Breast epithelium (tissue), 3 donors: ENCODE measurements around the gene GRIK4.

Source experiments
- POLR2AphosphoS5 ChIP-seq, 3 donors: sonication (generic); formaldehyde crosslinking; IDR thresholded peaks; one replicate each; pipeline ENCODE4 v1.6.1; 2017; ENCODE audit warnings: antibody characterized with exemption in 3 of 3
- TF ChIP-seq, protein P1 (sequence below), 3 donors: fragments of 450-650 bp; IDR thresholded peaks; one replicate each; pipeline ENCODE4 v1.5.1; 2016 to 2017; ENCODE audit warnings: antibody characterized with exemption in 3 of 3, mild to moderate bottlenecking in 3 of 3, moderate library complexity in 3 of 3

DNA sequence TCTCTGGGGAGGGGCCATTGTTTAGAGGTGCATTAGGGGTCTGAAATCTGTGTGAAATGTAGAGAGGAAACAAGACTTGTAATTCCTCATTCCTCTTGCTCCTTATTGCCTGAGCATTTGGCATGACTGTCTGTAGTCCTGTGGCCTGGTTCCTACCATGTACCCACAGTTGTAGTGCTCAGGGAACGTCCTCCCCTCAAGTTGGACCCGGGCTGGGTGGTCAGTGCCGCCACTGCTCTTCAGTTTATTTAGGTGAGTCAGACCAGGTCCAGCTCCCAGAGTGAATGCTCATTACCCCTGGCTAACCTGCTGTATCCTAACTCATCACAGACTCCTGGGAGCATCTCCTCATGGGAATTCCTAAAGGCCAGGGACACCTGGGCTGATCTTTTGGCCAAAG lies 139.8 kb downstream of the GRIK4 start:
- TF ChIP-seq POLR2AphosphoS5 (IDR thresholded peaks at IDR 0.05): no peak
- TF ChIP-seq, protein P1, sequence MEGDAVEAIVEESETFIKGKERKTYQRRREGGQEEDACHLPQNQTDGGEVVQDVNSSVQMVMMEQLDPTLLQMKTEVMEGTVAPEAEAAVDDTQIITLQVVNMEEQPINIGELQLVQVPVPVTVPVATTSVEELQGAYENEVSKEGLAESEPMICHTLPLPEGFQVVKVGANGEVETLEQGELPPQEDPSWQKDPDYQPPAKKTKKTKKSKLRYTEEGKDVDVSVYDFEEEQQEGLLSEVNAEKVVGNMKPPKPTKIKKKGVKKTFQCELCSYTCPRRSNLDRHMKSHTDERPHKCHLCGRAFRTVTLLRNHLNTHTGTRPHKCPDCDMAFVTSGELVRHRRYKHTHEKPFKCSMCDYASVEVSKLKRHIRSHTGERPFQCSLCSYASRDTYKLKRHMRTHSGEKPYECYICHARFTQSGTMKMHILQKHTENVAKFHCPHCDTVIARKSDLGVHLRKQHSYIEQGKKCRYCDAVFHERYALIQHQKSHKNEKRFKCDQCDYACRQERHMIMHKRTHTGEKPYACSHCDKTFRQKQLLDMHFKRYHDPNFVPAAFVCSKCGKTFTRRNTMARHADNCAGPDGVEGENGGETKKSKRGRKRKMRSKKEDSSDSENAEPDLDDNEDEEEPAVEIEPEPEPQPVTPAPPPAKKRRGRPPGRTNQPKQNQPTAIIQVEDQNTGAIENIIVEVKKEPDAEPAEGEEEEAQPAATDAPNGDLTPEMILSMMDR (IDR thresholded peaks at IDR 0.05): no peak
